GM18873 (cell line): Measurements from ENCODE around the gene MYH14.

ENCODE experiments used
- ATAC-seq: cut with Tn5 transposase; IDR thresholded peaks from one replicate; pipeline ENCODE4 v1.9.1; 2021; ENCODE audit warnings: mild to moderate bottlenecking, moderate library complexity, moderate number of reproducible peaks; ENCODE audit not compliant: unreplicated experiment, low FRiP score

Gene MYH14

GRCh38 chr19:50203281-50204080, at the start of gene MYH14:
TSS of gene MYH14 (plus strand) at chr19:50203622. CDS start at chr19:50210366, 6,744 bp downstream.
- no peak for ATAC-seq

GRCh38 chr19:50154529-50154928, 48.9 kb upstream of the MYH14 start:
- ATAC-seq = no peak

- no peak for ATAC-seq
Measured at GRCh38 chr19:50155520-50156109, 47.8 kb upstream of the MYH14 start.

- ATAC-seq = no peak
Measured at GRCh38 chr19:50158577-50158976, 44.8 kb upstream of the MYH14 start.

GRCh38 chr19:50159078-50159477, 44.3 kb upstream of the MYH14 start:
- no peak for ATAC-seq

GRCh38 chr19:50162988-50163387, 40.4 kb upstream of the MYH14 start, which contains the start of gene IZUMO2:
TSS of gene IZUMO2 (minus strand) at chr19:50163281. CDS start at chr19:50163194, 87 bp downstream.
- ATAC-seq = no peak

- no peak for ATAC-seq
Measured at GRCh38 chr19:50167314-50167721, 36.1 kb upstream of the MYH14 start.

GRCh38 chr19:50171752-50172151, 31.7 kb upstream of the MYH14 start:
- ATAC-seq = no peak

GRCh38 chr19:50172726-50173125, 30.7 kb upstream of the MYH14 start:
- no peak for ATAC-seq

- no peak for ATAC-seq
Measured at GRCh38 chr19:50173127-50173526, 30.3 kb upstream of the MYH14 start.

- no peak for ATAC-seq
Measured at GRCh38 chr19:50174100-50174793, 29.2 kb upstream of the MYH14 start.

- no peak for ATAC-seq
Measured at GRCh38 chr19:50175924-50176323, 27.5 kb upstream of the MYH14 start.

GRCh38 chr19:50176775-50177174, 26.6 kb upstream of the MYH14 start:
- ATAC-seq = no peak

- ATAC-seq = no peak
Measured at GRCh38 chr19:50178320-50178719, 25.1 kb upstream of the MYH14 start.

GRCh38 chr19:50178859-50179537, 24.4 kb upstream of the MYH14 start:
- ATAC-seq = no peak

GRCh38 chr19:50181121-50181520, 22.3 kb upstream of the MYH14 start:
- no peak for ATAC-seq

- ATAC-seq = no peak
Measured at GRCh38 chr19:50184196-50184595, 19.2 kb upstream of the MYH14 start.

GRCh38 chr19:50187937-50188336, 15.5 kb upstream of the MYH14 start:
- no peak for ATAC-seq

- ATAC-seq = no peak
Measured at GRCh38 chr19:50189331-50189730, 14.1 kb upstream of the MYH14 start.

GRCh38 chr19:50190439-50190891, 13.0 kb upstream of the MYH14 start:
- no peak for ATAC-seq

GRCh38 chr19:50191216-50191615, 12.2 kb upstream of the MYH14 start:
- ATAC-seq = no peak
